ENCODE measurements around the gene CX3CR1.
A peak's percentile ranks its signal among the peaks of the same experiment; 100 is the strongest.

CX3CR1 gene

GRCh38 chr3:39291903-39292329 is 12.1 kb upstream of the CX3CR1 start:
- no peak for DNase-seq

DNA sequence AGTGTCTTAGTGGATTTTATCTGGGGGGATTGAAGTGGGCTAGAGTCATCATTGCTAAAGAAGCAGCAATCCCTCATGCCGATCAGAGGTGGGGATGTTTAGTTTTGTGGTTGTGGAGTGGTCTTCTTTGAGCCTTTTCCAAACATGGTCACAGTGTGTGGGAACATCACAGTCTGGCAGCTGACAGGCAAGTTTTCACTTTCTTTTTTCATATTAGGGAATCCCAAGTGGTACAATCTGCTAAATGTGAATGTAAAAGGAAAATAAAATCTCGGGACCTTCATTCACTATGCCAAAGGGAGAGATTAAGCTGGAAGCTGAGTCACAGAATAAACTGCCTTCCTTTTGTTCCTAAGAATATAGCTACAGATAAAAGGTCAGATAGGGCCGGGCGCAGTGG is 10.4 kb upstream of the CX3CR1 start:
- DNase-seq, result no peak

DNA sequence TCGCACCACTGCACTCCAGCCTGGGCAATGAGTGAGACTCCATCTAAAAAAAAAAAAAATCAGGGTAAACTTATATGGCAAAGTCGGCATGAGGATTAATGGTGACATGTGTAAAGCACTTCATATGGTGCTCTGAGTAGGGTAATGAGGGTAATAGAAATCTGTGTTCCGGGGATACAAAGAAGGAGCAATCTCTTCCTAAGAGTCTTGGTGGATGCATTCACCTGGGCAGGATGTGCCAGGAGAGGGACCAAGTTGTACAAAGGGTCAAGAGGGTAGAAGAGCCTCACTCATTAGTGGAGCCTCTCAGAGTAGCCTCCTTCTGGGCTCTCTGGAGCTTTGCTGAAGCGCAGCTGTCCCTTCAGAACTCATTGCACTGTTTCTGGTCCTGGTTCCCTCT is 9.3 kb upstream of the CX3CR1 start:
- DNase-seq, result no peak

GRCh38 chr3:39288300-39288808 is 8.5 kb upstream of the CX3CR1 start:
- peak; percentile 41 for DNase-seq

DNA sequence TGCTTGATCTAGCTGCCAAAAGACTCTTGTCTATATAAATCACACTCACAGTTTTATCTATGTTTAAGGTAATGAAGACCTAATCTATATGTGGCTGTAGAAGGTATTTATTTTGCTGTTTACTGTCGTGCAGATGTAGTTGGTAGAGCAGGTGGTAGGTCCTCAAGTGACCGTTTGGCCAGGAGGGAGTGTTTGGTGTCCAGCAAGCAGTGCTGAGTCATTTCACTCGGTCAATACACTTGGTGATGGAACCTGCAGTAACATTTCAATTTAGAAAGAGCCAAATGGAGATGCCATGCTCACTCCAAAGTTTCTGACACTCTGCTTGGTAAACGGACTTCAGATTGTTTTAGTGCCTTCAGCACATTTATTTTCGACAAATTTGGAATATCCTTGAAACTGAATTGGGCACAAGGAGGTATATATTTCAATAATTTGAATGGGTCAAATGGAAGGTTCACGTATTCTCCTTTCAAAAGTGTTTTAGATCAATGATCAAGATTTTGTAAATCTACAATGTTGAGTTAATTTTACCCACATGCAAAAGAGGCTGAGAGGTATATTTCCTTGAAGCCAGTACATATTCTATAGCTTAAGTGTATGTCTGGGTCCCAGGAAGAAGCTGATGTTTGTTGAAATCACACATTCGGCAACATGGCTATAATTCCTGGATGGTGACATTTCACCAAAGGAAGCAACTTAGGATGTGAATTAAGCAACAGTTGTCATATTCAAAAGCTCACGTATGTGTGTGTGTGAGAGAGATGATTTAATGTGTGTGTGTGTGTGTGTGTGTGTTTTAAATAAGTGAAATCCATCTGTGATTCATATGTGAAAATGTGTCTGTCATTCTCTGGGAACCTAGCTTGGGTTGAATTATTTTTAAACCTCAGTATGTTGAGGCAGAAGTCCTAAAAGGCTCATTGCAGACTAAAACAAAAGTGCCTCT is 7.7 kb upstream of the CX3CR1 start:
- no peak for DNase-seq

DNA sequence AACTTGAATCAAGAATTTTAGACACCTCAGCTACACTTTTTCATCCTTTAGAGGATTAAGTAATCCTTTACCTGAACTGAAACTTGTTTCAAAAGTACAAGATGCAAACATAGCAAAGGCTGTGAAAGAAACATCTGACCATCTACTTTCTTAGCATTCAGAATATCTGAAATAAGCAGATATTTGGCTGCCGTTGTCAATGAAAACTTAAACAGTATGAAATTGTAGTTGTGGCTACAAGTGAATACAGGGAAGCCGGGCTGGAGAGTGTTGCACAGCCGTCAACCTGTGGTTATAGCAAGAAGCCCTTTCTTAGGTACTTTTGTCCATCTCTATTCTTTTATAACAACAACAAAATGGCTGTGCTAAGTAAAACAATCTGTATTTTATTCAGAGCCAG is 6.9 kb upstream of the CX3CR1 start:
- no peak for DNase-seq

- DNase-seq, result no peak
Observed at GRCh38 chr3:39285332-39285731, 5.5 kb upstream of the CX3CR1 start.

GRCh38 chr3:39284457-39284881 is 4.6 kb upstream of the CX3CR1 start:
- DNase-seq, result no peak

GRCh38 chr3:39282057-39282456 is 2.2 kb upstream of the CX3CR1 start:
- DNase-seq, result no peak

GRCh38 chr3:39281533-39281932 is 1.7 kb upstream of the CX3CR1 start:
- DNase-seq, result no peak

DNA sequence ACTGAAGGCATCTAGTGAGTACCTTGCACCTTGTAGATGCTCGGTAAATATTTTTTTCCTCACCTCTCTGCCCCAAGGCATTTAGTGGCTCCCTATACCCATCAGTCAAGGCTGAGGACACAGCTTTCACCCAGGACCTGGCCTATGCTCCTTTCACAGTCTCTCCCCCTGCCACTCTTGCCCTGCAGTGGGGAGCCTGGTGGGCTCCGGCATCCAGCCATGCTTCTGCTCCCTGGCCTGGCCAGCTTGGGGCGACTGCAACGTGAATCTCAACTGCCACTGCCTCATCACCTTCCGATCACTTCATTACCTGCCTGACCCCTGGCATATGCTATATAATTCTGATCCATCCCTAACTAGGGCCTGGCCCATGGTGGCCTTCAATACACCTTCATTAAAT is 735 bp upstream of the CX3CR1 start:
- DNase-seq, result no peak

GRCh38 chr3:39278616-39278935 is 1.3 kb downstream of the CX3CR1 start:
- no peak for DNase-seq

- no peak for DNase-seq
Observed at GRCh38 chr3:39277893-39278615, 1.8 kb downstream of the CX3CR1 start.

DNA sequence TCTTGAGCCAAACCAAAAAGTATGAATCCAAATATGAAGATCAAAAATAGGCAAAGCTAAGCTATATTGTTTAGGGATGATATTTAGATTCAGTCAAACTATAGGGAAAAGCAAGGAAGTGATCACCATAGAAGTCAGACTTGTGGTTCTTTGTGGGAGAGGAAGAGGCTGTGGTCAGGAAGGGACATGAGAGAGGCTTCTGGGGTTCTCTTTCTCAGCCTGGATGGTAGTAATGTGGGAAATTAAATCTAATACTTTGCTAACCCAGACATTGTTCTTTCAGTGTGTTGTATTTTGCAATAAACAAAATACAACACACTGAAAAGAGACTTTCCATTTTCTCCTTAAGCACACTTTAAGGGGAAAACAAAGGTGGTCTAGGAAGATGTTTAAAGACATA is 3.1 kb downstream of the CX3CR1 start:
- DNase-seq, result no peak

- DNase-seq, result no peak
Observed at GRCh38 chr3:39275963-39276593, 3.8 kb downstream of the CX3CR1 start.

- DNase-seq, result no peak
Observed at GRCh38 chr3:39275052-39275451, 4.8 kb downstream of the CX3CR1 start.

- no peak for DNase-seq
Observed at GRCh38 chr3:39273119-39273518, 6.7 kb downstream of the CX3CR1 start.

DNA sequence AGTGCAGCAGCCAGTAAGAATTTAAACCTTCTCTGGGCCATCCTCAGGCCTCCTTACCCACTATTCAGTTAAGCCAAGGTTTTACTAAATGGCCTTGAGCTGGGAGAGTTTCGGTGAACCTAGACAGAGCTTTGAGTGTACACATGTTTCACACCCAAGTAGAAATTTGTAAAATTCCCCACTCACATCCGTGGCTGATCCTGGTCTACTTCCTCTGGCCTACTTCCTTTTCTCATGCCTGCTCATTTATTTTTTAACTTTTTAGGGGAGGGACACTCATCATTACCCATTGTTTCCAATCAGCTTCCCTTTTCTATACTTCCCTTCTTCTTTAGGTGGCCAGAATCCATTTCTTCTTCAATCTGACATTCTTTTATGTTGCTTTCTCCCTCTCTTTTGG is 7.6 kb downstream of the CX3CR1 start:
- no peak for DNase-seq

- DNase-seq, result no peak
Observed at GRCh38 chr3:39271363-39271914, 8.4 kb downstream of the CX3CR1 start.

DNA sequence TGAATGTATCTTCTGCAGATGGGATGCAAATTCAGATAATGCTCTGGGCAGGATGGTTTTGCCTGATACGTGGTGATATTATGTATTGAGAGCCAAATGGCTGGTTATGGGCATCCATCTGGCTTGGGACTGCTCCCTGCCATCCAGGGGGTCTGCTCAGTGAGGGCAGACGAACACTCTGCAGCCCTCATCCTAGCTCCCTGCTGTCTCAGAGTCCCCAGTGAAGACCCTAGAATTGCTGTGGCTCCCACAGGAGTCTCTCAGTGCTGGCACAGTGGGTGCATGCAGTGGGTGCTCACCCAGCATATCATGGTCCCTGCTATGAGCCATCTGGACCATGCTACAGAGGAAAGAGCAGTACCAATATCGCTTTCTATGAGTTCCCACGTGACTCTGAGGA is 10.3 kb downstream of the CX3CR1 start:
- no peak for DNase-seq

DNA sequence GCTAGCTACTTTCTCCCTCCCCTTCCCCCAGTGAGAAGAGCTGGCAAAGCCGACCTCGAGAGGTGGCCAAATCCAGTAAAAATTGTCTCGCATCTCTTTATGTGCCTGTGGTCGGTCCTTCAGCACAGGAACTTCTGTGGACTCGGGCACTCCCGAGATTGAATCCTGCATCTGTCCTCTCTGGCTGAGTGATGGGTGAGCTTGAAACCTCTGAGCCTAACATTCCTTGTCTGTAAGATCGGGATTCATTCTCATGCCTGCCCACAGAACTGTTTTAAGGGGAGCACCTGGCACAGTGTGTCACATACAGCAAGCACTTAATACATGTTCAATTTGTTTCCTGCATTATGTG is 11.3 kb downstream of the CX3CR1 start:
- no peak for DNase-seq

GRCh38 chr3:39267631-39268548 is 11.9 kb downstream of the CX3CR1 start:
- DNase-seq, result no peak
